Measurements from ENCODE around the gene EMP1.
"Not testable (repeated sequence)": the region's sequence is repeated elsewhere in the genome, so short reads cannot be mapped to it uniquely, and the experiment has no call there.

EMP1 gene

DNA sequence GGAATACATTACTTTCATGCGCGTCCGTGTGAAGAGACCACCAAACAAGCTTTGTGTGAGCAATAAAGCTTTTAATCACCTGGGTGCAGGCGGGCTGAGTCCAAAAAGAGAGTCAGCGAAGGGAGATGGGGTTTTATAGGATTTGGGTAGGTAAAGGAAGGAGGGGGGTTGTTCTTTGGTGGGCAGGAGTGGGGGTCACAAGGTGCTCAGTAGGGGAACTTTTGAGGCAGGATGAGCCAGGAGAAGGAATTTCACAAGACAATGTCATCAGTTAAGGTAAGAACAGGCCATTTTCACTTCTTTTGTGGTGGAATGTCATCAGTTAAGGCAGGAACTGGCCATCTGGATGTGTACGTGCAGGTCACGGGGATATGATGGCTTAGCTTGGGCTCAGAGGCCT is 63.1 kb downstream of the EMP1 start:
- DNase-seq, result not testable (repeated sequence)

DNA sequence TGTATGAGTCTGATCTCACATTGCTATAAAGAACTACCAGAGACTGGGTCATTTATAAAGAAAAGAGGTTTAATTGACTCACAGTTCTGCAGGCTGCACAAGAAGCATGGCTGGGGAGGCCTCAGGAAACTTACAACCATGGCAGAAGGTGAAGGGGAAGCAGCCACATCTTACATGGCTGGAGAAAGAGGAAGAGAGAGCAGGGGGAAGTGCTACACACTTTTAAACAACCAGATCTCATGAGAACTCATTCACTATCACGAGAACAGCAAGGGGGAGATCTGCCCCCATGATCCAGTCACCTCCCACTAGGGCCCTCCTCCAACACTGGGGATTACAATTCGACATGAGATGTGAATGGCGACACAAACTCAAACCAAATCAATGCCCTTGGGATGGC is 71.3 kb downstream of the EMP1 start:
- not testable (repeated sequence) for DNase-seq

DNA sequence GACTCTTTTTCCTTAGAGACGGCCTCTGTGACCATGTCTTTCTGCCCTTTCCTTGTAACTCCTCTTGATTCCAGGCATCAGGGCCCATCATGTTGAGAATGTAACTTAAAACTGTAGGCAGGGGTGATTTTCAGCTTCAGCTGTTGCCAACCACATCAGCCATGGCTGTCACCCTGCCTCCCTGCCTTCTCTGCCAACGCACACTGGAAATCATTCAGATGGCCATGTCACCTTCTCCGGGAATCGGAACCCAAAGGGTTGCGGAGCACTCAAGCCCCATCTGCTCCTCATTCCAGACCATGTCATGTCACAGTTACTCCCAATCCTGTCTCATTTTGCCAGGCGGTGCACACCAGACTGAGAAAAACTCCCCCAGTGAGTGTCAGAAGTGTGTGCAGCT is 72.1 kb downstream of the EMP1 start:
- DNase-seq, result no peak
